Osteocyte (in vitro differentiated cells): Measurements from ENCODE around the gene SETD2. TPM values are rescaled to one million over a fixed set of nuclear protein-coding genes. Genes with fewer than 3 reads are reported as not detected.

Experiments used
- DNase-seq: peaks from one replicate; pipeline ENCODE4 v3.0.0; 2021; ENCODE audit warnings: mixed read lengths; ENCODE audit not compliant: unreplicated experiment; ENCODE audit errors: extremely low spot score
- H3K27ac Mint-ChIP-seq: one replicate; pipeline ENCODE4 v1.8.0; 2021; ENCODE audit warnings: mild to moderate bottlenecking, mixed read lengths; ENCODE audit not compliant: unreplicated experiment
- H3K27me3 Mint-ChIP-seq: one replicate; pipeline ENCODE4 v1.8.0; 2021; ENCODE audit warnings: mixed read lengths; ENCODE audit not compliant: unreplicated experiment
- H3K36me3 Mint-ChIP-seq: one replicate; pipeline ENCODE4 v1.8.0; 2021; ENCODE audit warnings: mixed read lengths; ENCODE audit not compliant: unreplicated experiment
- H3K4me1 Mint-ChIP-seq: one replicate; pipeline ENCODE4 v1.8.0; 2021; ENCODE audit warnings: mixed read lengths; ENCODE audit not compliant: unreplicated experiment
- H3K4me3 Mint-ChIP-seq: one replicate; pipeline ENCODE4 v1.8.0; 2021; ENCODE audit warnings: mild to moderate bottlenecking, moderate library complexity, mixed read lengths; ENCODE audit not compliant: unreplicated experiment
- H3K9me3 Mint-ChIP-seq: one replicate; pipeline ENCODE4 v1.8.0; 2021; ENCODE audit warnings: mixed read lengths; ENCODE audit not compliant: unreplicated experiment
- CTCF ChIP-seq: fragments of 200-600 bp; sonication (generic); IDR thresholded peaks from 2 replicates; pipeline ENCODE4 v1.5.0; 2021; ENCODE audit warnings: antibody characterized with exemption, mild to moderate bottlenecking, moderate library complexity
- total RNA-seq: library from RNA; stranded (reverse); gene quantifications from 2 replicates; pipeline ENCODE4 v1.2.1, GENCODE V29; 2021

The SETD2 gene
- total RNA-seq, 1 donor from 2014 or later, result 45.0 TPM

- no peak for DNase-seq
- Mint-ChIP-seq H3K4me1 (no peaks in the 10 kb centered on the region), H3K27ac (no peak overlapping the region), H3K27me3 (no peaks in the 10 kb centered on the region), H3K4me3 (no peak overlapping the region), H3K36me3 (no peaks in the 10 kb centered on the region), H3K9me3 (no peaks in the 10 kb centered on the region)
- TF ChIP-seq CTCF, result no peak
These were observed 173.1 kb downstream of the SETD2 start for GRCh38 chr3:46990573-46991374.

DNA sequence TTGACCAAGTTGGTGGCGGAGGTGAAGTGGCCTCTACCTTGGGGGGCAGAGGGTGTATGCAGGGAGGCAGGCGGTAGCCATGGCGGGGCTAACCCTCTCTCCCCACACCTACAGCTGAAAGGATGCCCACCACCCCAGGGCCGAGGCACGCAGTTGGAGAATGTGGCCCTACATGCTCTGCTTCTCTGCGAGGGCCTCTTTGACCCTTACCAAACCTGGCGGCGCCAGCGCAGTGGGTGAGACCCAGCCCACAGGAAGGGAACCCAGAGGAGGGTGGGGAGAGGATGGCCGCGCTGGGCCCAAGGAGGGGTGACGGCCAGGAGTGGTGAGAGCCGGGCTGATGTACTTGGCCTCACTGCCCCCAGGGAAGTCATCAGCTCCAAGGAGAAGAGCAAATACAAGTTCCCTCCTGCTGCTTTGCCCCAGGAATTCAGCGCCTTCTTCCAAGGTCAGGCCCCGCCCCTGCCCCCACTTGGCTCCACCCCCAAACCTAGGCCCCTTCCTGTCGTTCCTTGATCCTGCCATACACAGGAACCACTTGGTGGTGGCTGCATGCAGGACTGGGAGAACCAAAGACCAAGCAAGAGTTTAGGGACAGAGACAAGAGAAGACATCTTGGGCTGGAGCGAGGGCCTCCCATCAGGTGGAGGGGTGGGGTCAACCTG lies 174.6 kb downstream of the SETD2 start:
- no peak for TF ChIP-seq CTCF
- H3K27ac Mint-ChIP-seq, result no peak overlapping the region
- H3K36me3 Mint-ChIP-seq, result no peaks in the 10 kb centered on the region
- no peak for DNase-seq
- H3K9me3 Mint-ChIP-seq, result no peaks in the 10 kb centered on the region
- no peak overlapping the region for H3K4me3 Mint-ChIP-seq
- H3K27me3 Mint-ChIP-seq, result no peaks in the 10 kb centered on the region
- H3K4me1 Mint-ChIP-seq, result no peaks in the 10 kb centered on the region

GRCh38 chr3:46988616-46989015 lies 175.3 kb downstream of the SETD2 start:
- Mint-ChIP-seq H3K27me3 (no peaks in the 10 kb centered on the region), H3K27ac (no peak overlapping the region), H3K4me1 (no peaks in the 10 kb centered on the region), H3K4me3 (no peak overlapping the region), H3K36me3 (no peaks in the 10 kb centered on the region), H3K9me3 (no peaks in the 10 kb centered on the region)
- DNase-seq, result no peak
- no peak for TF ChIP-seq CTCF

- no peaks in the 10 kb centered on the region for H3K4me1 Mint-ChIP-seq
- no peaks in the 10 kb centered on the region for H3K27me3 Mint-ChIP-seq
- H3K36me3 Mint-ChIP-seq, result no peaks in the 10 kb centered on the region
- no peak for DNase-seq
- no peak overlapping the region for H3K4me3 Mint-ChIP-seq
- no peaks in the 10 kb centered on the region for H3K9me3 Mint-ChIP-seq
- H3K27ac Mint-ChIP-seq, result no peak overlapping the region
- TF ChIP-seq CTCF, result no peak
These were observed 176.0 kb downstream of the SETD2 start for GRCh38 chr3:46987743-46988401.

DNA sequence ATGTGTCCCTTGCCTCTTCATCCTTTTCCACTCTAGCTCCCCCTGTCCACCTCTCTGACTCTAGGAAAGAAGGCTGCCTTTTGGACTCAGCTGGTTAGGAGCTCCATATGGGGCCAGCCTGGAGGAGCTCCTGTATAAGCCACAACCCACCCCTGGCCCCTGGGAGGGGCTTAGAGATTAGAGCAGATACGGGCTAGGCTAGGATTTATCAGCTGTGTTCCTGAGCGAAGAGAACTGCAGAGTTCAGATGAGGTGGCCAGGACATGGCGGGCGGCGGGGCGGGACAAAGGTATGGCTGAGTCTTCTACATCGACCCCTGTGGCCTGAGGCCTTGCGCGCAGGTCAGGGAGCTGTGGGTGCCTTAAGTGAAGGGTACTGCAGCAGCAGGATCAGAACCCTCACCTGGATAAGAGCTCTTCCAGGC lies 176.6 kb downstream of the SETD2 start:
- Mint-ChIP-seq H3K4me3 (no peak overlapping the region), H3K36me3 (no peaks in the 10 kb centered on the region), H3K27ac (no peak overlapping the region), H3K4me1 (no peaks in the 10 kb centered on the region), H3K9me3 (no peaks in the 10 kb centered on the region), H3K27me3 (no peaks in the 10 kb centered on the region)
- TF ChIP-seq CTCF, result no peak
- no peak for DNase-seq
